Measurements from ENCODE around the gene GNAQ. TPM values are rescaled to one million over a fixed set of nuclear protein-coding genes. Genes with fewer than 3 reads are reported as not detected.

The GNAQ gene
- total RNA-seq, 6 experiments from 2014 or later = 41.6 to 45.8 (median 44.3) TPM

DNA sequence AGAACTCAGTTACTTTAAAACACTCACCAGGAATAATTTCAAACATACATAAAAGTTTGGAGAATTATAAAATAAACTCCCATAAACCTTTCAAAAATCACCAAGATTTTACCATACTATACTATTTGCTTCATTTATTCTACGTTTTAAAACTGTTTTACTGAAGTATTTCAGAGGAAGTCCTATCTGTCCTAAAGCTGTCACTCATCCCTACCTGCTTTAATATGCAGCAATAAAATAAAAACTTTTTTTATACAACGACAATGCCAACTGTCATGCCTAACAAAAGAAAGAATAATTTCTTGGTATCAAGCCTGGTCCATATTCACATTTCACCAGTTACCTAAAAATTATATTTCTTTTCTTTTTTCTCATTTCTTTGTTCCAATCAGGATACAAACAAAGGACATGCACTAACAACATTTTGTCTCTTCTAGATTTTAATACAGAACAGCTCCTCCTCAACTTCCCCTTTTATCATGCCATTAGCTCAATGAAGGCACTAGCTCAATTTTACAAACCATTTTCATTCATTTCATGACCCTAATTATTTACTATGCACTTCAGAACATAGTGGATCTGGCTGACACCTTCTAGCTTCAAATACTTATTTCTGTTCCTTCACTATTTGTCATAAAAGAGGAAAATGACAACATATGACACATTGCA is 135.2 kb downstream of the GNAQ start:
- H3K27ac Mint-ChIP-seq = no peak overlapping the region
- H3K4me3 Mint-ChIP-seq = no peak overlapping the region
- no peak for TF ChIP-seq CTCF (IDR thresholded peaks at IDR 0.05)
- H3K27me3 Mint-ChIP-seq (ENCODE audit: insufficient read depth) = no peaks in the 10 kb centered on the region; the same call in 1 of the 2 replicates
- H3K4me1 Mint-ChIP-seq (ENCODE audit: low read depth) = peaks cover 44% of the 10 kb centered on the region
- H3K36me3 Mint-ChIP-seq (ENCODE audit: low read depth) = peaks cover 12% of the 10 kb centered on the region
- no peak for DNase-seq
- no peaks in the 10 kb centered on the region for H3K9me3 Mint-ChIP-seq

- no peak overlapping the region for H3K4me3 Mint-ChIP-seq
- peaks cover 16% of the 10 kb centered on the region for H3K36me3 Mint-ChIP-seq (ENCODE audit: low read depth)
- H3K27me3 Mint-ChIP-seq (ENCODE audit: insufficient read depth) = no peaks in the 10 kb centered on the region; the same call in 1 of the 2 replicates
- no peak for DNase-seq
- H3K4me1 Mint-ChIP-seq (ENCODE audit: low read depth) = peaks cover 21% of the 10 kb centered on the region; the same call in 1 of the 2 replicates
- TF ChIP-seq CTCF (IDR thresholded peaks at IDR 0.05) = no peak
- H3K9me3 Mint-ChIP-seq = no peaks in the 10 kb centered on the region
- no peak overlapping the region for H3K27ac Mint-ChIP-seq
Observed at GRCh38 chr9:77893706-77894105, 137.9 kb downstream of the GNAQ start.

DNA sequence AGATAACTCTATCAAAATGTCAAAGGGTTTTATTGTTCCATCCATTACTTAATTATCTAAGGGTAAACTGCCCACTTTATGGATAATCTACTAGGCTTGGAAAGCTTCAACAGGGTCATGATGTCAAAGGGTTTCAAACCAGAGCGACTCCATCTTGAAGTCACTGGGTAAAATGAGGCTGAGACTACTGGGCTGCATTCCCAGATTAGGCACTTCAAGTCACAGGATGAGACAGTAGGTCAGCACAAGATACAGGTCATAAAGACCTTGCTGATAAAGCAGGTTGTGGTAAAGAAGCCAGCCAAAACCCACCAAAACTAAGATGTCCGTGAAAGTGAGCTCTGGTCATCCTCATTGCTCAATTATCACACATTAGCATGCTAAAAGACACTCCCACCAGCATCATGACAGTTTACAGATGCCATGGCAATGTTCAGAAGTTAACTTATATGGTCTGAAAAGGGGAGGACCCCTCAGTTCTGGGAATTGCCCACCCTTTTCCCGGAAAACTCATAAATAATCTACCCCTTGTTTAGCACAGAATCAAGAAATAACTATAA is 138.6 kb downstream of the GNAQ start:
- Mint-ChIP-seq H3K27me3 (ENCODE audit: insufficient read depth) (no peaks in the 10 kb centered on the region; the same call in 1 of the 2 replicates), H3K36me3 (ENCODE audit: low read depth) (peaks cover 16% of the 10 kb centered on the region), H3K4me1 (ENCODE audit: low read depth) (peaks cover 15% of the 10 kb centered on the region; the same call in 1 of the 2 replicates), H3K9me3 (no peaks in the 10 kb centered on the region), H3K4me3 (no peak overlapping the region), H3K27ac (no peak overlapping the region)
- no peak for TF ChIP-seq CTCF (IDR thresholded peaks at IDR 0.05)
- no peak for DNase-seq

DNA sequence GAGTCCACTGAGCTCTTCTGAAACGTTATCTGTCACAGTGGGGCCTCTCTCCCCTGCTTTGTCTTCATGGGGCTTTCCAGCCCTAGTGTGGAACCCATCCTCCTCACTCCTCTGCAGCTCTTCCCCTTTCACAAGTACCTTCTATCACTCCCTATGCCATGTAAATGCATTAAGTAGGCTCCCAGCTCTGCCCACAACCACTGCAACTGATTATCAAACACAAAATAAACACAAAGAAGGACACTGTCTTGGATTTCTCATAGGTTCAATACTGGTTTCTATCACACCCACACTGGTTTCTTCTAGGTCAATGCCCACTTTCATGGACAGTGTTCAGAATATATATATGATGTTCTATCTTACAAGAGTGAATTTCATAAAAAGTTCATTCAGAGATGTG is 139.4 kb downstream of the GNAQ start:
- Mint-ChIP-seq H3K9me3 (no peaks in the 10 kb centered on the region), H3K36me3 (ENCODE audit: low read depth) (peaks cover 13% of the 10 kb centered on the region), H3K4me3 (no peak overlapping the region), H3K4me1 (ENCODE audit: low read depth) (peaks cover 13% of the 10 kb centered on the region; the same call in 1 of the 2 replicates), H3K27me3 (ENCODE audit: insufficient read depth) (no peaks in the 10 kb centered on the region; the same call in 1 of the 2 replicates), H3K27ac (no peak overlapping the region)
- TF ChIP-seq CTCF (IDR thresholded peaks at IDR 0.05) = no peak
- no peak for DNase-seq

DNA sequence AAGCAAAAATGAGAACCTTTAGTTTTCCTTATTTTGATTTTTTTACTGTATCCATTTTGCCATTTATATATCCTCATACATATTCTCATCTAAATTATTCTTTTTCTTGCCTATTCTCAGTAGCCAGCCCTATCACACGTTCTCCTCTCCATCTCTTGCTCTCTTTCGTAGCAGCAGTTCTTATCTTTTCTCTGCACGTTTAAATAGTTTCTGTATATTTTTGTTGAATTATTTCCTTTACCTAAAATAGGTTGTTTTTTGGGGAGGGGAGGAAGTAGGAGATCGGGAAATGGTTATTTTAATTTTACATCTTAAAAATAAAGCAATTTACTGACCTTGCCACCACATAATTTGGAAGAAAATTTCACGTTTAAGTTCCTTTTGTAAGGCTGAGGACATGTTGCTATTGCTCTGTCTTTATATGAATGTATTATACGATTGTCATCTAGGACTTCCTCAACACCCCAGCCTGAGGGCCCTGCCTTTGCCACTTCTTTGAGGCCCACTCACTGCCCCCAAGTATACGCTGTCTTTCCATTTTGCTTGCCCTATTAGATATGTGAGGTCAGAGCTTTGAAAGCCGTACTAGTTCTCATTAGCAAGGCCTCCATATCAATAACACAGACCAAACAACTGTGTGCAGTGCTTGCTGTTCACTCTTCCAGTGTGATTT is 140.3 kb downstream of the GNAQ start:
- DNase-seq = no peak
- Mint-ChIP-seq H3K4me3 (no peak overlapping the region), H3K27me3 (ENCODE audit: insufficient read depth) (no peaks in the 10 kb centered on the region; the same call in 1 of the 2 replicates), H3K27ac (no peak overlapping the region), H3K36me3 (ENCODE audit: low read depth) (peaks cover 13% of the 10 kb centered on the region), H3K9me3 (no peaks in the 10 kb centered on the region), H3K4me1 (ENCODE audit: low read depth) (peaks cover 5% of the 10 kb centered on the region; the same call in 1 of the 2 replicates)
- TF ChIP-seq CTCF (IDR thresholded peaks at IDR 0.05) = no peak

All from HFFc6 (cell line).